K562 (cell line): ENCODE measurements around the gene CFAP54.

ENCODE experiments used
- CREM ChIP-seq: IDR thresholded peaks from 2 replicates; pipeline ENCODE4 v1.6.1; 2014; ENCODE audit warnings: antibody characterized with exemption, low read depth
- GTF2F1 ChIP-seq: IDR thresholded peaks from 2 replicates; pipeline ENCODE4 v1.6.1; 2011; ENCODE audit warnings: low read depth, low read length, improper control_type of control experiment
- HNRNPH1 ChIP-seq: fragments of 200-400 bp; formaldehyde crosslinking; optimal IDR thresholded peaks from 2 replicates; pipeline ENCODE3; 2017; ENCODE audit warnings: low read depth, mild to moderate bottlenecking, low read length, moderate library complexity
- ZNF785 ChIP-seq: fragments of 250-450 bp; sonication (Bioruptor Pico); IDR thresholded peaks from 2 replicates; pipeline ENCODE4 v1.4.0; 2020; ENCODE audit warnings: mild to moderate bottlenecking
- ZZZ3 ChIP-seq: fragments of 450-650 bp; IDR thresholded peaks from 2 replicates; pipeline ENCODE4 v1.6.1; 2016; ENCODE audit warnings: antibody characterized with exemption, mild to moderate bottlenecking, moderate library complexity
- TF ChIP-seq, protein P1 (sequence below), 3 experiments: IDR thresholded peaks in 2 of 3; conservative IDR thresholded peaks in 1 of 3; 2 replicates each; pipeline ENCODE4 v1.5.1; 2011 to 2012; ENCODE audit warnings: low read length in 3 of 3, mild to moderate bottlenecking in 3 of 3, control low read depth in 2 of 3, improper control_type of control experiment in 1 of 3, inconsistent platforms in 1 of 3, low read depth in 1 of 3, mixed read lengths in 1 of 3, moderate library complexity in 1 of 3; ENCODE audit not compliant: insufficient read depth in 2 of 3

DNA sequence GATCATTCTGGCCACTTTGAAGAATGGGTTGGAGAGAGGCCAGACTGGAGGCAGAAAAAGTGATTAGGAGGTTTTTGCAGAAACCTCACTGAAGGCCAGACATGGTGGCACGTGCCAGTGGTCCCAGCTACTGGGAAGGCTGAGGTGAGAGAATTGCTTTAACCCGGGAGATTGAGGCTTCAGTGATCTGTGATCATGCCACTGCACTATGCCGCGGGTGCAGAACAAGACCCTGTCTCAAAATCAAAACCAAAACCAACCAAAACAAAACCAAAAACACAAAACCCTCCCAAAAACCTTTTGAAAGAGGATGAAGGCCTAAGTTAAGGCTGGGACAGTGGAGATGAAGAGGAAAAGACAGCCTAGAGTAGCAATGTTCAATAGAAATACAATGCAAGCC is 15.2 kb upstream of the CFAP54 start:
- TF ChIP-seq, protein P1, sequence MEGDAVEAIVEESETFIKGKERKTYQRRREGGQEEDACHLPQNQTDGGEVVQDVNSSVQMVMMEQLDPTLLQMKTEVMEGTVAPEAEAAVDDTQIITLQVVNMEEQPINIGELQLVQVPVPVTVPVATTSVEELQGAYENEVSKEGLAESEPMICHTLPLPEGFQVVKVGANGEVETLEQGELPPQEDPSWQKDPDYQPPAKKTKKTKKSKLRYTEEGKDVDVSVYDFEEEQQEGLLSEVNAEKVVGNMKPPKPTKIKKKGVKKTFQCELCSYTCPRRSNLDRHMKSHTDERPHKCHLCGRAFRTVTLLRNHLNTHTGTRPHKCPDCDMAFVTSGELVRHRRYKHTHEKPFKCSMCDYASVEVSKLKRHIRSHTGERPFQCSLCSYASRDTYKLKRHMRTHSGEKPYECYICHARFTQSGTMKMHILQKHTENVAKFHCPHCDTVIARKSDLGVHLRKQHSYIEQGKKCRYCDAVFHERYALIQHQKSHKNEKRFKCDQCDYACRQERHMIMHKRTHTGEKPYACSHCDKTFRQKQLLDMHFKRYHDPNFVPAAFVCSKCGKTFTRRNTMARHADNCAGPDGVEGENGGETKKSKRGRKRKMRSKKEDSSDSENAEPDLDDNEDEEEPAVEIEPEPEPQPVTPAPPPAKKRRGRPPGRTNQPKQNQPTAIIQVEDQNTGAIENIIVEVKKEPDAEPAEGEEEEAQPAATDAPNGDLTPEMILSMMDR (IDR thresholded peaks at IDR 0.05 in 2 of 3, conservative IDR thresholded peaks at IDR 0.05 in 1 of 3; ENCODE audit: insufficient read depth in 2 of 3, low read depth in 1 of 3, low read length in 3 of 3), result no peak
- TF ChIP-seq ZNF785 (no peak), GTF2F1 (no peak), HNRNPH1 (no peak), CREM (no peak), ZZZ3 (no peak)
